ENCODE results near the gene NOP16. TPM values are rescaled to one million over a fixed set of nuclear protein-coding genes. Genes with fewer than 3 reads are reported as not detected.

Gene NOP16
- total RNA-seq, 1 donor from 2014 or later, result 27.7 TPM

DNA sequence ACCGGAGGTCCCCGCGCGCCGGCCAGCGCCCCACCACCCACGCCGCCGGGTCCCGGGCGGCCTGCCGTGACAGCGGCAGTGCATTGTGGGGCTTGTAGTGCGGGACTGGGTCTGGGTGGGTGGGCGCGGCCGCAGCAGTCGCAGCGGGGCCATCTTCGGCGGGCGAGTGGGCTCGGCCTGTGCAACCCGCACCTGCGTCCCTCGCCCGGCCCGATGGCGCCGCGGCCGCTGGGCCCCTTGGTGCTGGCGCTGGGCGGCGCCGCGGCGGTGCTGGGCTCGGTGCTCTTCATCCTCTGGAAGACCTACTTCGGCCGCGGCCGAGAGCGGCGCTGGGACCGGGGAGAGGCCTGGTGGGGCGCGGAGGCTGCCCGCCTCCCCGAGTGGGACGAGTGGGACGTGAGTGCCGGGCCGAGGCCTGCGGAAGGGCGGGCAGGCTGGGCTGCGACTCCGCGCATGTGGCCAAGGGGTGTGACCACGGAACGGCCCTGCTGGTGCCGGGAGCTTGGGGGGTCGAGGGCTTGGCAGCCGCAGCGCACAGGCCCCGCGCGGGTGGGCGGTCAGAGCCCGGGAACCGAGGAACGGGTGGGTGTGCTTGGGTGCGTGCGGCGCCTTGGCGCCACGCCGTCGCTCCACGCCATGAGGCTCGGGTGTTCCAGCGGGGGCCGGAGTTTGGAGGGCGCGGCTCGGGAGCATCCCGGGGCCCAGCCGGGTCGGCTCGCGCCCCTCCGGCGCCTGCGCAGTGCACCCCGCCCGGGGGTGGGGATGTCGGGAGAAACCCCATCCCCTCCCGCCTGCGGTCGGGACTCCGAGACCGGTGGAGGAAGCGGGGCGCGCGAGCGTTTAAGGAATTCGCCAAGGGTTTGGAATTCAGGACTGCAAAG lies 22.8 kb downstream of the NOP16 start, which contains the start of gene ARL10:
Gene ARL10 (plus strand): TSS at position 137 of the 881 bp plus-strand sequence. CDS start 77 bp downstream, at position 214.
- Mint-ChIP-seq H3K36me3 (peaks cover 19% of the 10 kb centered on the region), H3K4me1 (peaks cover 8% of the 10 kb centered on the region), H3K27ac (no peak within 1 kb of the TSS), H3K27me3 (ENCODE audit: low read depth) (peaks cover 17% of the 10 kb centered on the region), H3K4me3 (peak within 1 kb of the TSS; percentile 69), H3K9me3 (no peaks in the 10 kb centered on the region)
- TF ChIP-seq, protein P1, sequence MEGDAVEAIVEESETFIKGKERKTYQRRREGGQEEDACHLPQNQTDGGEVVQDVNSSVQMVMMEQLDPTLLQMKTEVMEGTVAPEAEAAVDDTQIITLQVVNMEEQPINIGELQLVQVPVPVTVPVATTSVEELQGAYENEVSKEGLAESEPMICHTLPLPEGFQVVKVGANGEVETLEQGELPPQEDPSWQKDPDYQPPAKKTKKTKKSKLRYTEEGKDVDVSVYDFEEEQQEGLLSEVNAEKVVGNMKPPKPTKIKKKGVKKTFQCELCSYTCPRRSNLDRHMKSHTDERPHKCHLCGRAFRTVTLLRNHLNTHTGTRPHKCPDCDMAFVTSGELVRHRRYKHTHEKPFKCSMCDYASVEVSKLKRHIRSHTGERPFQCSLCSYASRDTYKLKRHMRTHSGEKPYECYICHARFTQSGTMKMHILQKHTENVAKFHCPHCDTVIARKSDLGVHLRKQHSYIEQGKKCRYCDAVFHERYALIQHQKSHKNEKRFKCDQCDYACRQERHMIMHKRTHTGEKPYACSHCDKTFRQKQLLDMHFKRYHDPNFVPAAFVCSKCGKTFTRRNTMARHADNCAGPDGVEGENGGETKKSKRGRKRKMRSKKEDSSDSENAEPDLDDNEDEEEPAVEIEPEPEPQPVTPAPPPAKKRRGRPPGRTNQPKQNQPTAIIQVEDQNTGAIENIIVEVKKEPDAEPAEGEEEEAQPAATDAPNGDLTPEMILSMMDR (IDR thresholded peaks at IDR 0.05; ENCODE audit: unreplicated experiment), result no peak
- peak; percentile 46 to 69 for DNase-seq (ENCODE audit: low spot score in 2 of 2, unreplicated experiment in 2 of 2)

GRCh38 chr5:176364765-176365350 lies 23.5 kb downstream of the NOP16 start:
- Mint-ChIP-seq H3K4me1 (peaks cover 8% of the 10 kb centered on the region), H3K27ac (no peak overlapping the region), H3K4me3 (peak overlapping the region; percentile 54), H3K36me3 (peaks cover 15% of the 10 kb centered on the region), H3K9me3 (no peaks in the 10 kb centered on the region), H3K27me3 (ENCODE audit: low read depth) (peaks cover 17% of the 10 kb centered on the region)
- TF ChIP-seq, protein P1 (IDR thresholded peaks at IDR 0.05; ENCODE audit: unreplicated experiment), result no peak
- no peak for DNase-seq (ENCODE audit: low spot score in 2 of 2, unreplicated experiment in 2 of 2)

DNA sequence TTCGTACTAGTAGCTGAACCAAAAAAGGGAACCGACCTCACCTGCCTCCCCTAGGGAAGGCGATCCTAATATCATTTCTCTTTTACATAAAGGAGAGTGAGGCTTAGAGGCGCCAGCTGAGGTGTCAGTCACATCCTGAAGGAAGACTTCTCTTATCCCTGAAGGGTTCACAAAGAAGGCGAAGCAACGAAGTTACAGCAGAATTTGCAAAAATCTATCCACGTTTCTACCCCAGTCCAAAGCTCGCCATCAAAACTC lies 26.2 kb downstream of the NOP16 start:
- H3K27ac Mint-ChIP-seq, result no peak overlapping the region
- H3K36me3 Mint-ChIP-seq, result peaks cover 10% of the 10 kb centered on the region
- H3K9me3 Mint-ChIP-seq, result no peaks in the 10 kb centered on the region
- H3K4me1 Mint-ChIP-seq, result peaks cover 13% of the 10 kb centered on the region
- peak overlapping the region; percentile 99 for H3K4me3 Mint-ChIP-seq
- TF ChIP-seq, protein P1 (IDR thresholded peaks at IDR 0.05; ENCODE audit: unreplicated experiment), result no peak
- peaks cover 17% of the 10 kb centered on the region for H3K27me3 Mint-ChIP-seq (ENCODE audit: low read depth)
- no peak for DNase-seq (ENCODE audit: low spot score in 2 of 2, unreplicated experiment in 2 of 2)

GRCh38 chr5:176361437-176362232 lies 26.8 kb downstream of the NOP16 start, which contains the start of gene KIAA1191:
TSS of gene KIAA1191 (minus strand) at chr5:176361764. CDS start at chr5:176359508, 2,256 bp downstream.
- peak; percentile 82 to 90 for DNase-seq (ENCODE audit: low spot score in 2 of 2, unreplicated experiment in 2 of 2)
- TF ChIP-seq, protein P1 (IDR thresholded peaks at IDR 0.05; ENCODE audit: unreplicated experiment), result no peak
- peak within 1 kb of the TSS; percentile 98 for H3K27ac Mint-ChIP-seq
- no peaks in the 10 kb centered on the region for H3K9me3 Mint-ChIP-seq
- peaks cover 17% of the 10 kb centered on the region for H3K27me3 Mint-ChIP-seq (ENCODE audit: low read depth)
- peak within 1 kb of the TSS; percentile 99 for H3K4me3 Mint-ChIP-seq
- peaks cover 11% of the 10 kb centered on the region for H3K36me3 Mint-ChIP-seq
- H3K4me1 Mint-ChIP-seq, result peaks cover 12% of the 10 kb centered on the region

GRCh38 chr5:176360894-176361436 lies 27.4 kb downstream of the NOP16 start:
- TF ChIP-seq, protein P1 (IDR thresholded peaks at IDR 0.05; ENCODE audit: unreplicated experiment), result no peak
- DNase-seq (ENCODE audit: low spot score in 2 of 2, unreplicated experiment in 2 of 2), result no peak
- Mint-ChIP-seq H3K36me3 (peaks cover 11% of the 10 kb centered on the region), H3K27me3 (ENCODE audit: low read depth) (peaks cover 17% of the 10 kb centered on the region), H3K4me1 (peaks cover 9% of the 10 kb centered on the region), H3K27ac (peak overlapping the region; percentile 98), H3K9me3 (no peaks in the 10 kb centered on the region), H3K4me3 (peak overlapping the region; percentile 99)

Data from mesothelial cell of epicardium (in vitro differentiated cells).